ENCODE results near the gene CHD5. TPM values are rescaled to one million over a fixed set of nuclear protein-coding genes. Genes with fewer than 3 reads are reported as not detected.
A peak's percentile ranks its signal among the peaks of the same experiment; 100 is the strongest.

Gene CHD5
- total and polyA plus RNA-seq, 2 of the 13 experiments (the other 11 are each of a cell fraction or from before 2014, with no cell fraction given) = 0.02 to 0.21 TPM

GRCh38 chr1:6157528-6158174 is 22.5 kb downstream of the CHD5 start (continued):
- TF ChIP-seq ZBTB40 (IDR thresholded peaks at IDR 0.05) (no peak), ZBTB40 (CRISPR knock-in tag; IDR thresholded peaks at IDR 0.05) (no peak), ZNF687 (CRISPR knock-in tag; IDR thresholded peaks at IDR 0.05) (peak; percentile 21; the same call in 1 of the 2 replicates), TFAP4 (IDR thresholded peaks at IDR 0.05; ENCODE audit: borderline replicate concordance, low read depth) (peak; percentile 40; the same call in 1 of the 2 replicates), ZNF10 (CRISPR knock-in tag; IDR thresholded peaks at IDR 0.05; ENCODE audit: borderline replicate concordance, low read depth) (no peak), HDAC2 (CRISPR knock-in tag; IDR thresholded peaks at IDR 0.05) (no peak), ZNF44 (CRISPR knock-in tag; IDR thresholded peaks at IDR 0.05) (no peak), SRSF9 (IDR thresholded peaks at IDR 0.05; ENCODE audit: borderline replicate concordance, insufficient read depth, low read depth, low read length, poor library complexity, severe bottlenecking) (no peak), REST (IDR thresholded peaks at IDR 0.05; ENCODE audit: borderline replicate concordance in 1 of 2, low read depth in 1 of 2, low read length in 2 of 2) (0 out of 4 replicates have a peak, but pooled peaks of 1 of the 2 experiments have one; percentile 8), RXRA (CRISPR knock-in tag; IDR thresholded peaks at IDR 0.05) (0 out of 2 replicates have a peak, but pooled peaks have one; percentile 34)

Measured in HepG2 (cell line).